ENCODE data around the gene SPAG4.
A peak's percentile ranks its signal among the peaks of the same experiment; 100 is the strongest.

SPAG4 gene, protein sequence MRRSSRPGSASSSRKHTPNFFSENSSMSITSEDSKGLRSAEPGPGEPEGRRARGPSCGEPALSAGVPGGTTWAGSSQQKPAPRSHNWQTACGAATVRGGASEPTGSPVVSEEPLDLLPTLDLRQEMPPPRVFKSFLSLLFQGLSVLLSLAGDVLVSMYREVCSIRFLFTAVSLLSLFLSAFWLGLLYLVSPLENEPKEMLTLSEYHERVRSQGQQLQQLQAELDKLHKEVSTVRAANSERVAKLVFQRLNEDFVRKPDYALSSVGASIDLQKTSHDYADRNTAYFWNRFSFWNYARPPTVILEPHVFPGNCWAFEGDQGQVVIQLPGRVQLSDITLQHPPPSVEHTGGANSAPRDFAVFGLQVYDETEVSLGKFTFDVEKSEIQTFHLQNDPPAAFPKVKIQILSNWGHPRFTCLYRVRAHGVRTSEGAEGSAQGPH

GRCh38 chr20:35615667-35616464 lies at the start of gene SPAG4:
TSS of gene SPAG4 (plus strand) at chr20:35615829. CDS start at chr20:35616004, 175 bp downstream.
- DNase-seq: peak; percentile 97 to 99

- no peak for DNase-seq
Measured at GRCh38 chr20:35568645-35569044, 47.0 kb upstream of the SPAG4 start.

DNA sequence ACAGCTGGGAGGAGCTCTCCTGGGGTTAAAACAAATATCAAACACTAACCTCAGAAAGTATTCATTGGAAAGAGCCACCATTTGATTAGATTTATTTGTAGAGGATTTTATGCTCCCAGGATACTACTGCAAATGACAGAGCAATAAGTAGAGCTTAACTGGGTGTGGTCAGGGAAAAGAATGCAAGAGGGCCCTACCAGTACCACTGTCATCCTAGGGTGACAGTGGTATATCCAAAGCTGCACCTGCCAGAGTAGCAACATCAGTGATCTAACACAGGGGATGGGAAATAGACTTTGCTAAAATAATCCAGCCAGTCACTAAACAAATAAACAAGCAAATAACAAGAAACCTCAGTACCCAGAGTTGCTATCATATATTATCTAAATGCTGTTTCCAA lies 44.1 kb upstream of the SPAG4 start:
- no peak for DNase-seq

- DNase-seq: no peak
Measured at GRCh38 chr20:35572838-35573237, 42.8 kb upstream of the SPAG4 start.

DNA sequence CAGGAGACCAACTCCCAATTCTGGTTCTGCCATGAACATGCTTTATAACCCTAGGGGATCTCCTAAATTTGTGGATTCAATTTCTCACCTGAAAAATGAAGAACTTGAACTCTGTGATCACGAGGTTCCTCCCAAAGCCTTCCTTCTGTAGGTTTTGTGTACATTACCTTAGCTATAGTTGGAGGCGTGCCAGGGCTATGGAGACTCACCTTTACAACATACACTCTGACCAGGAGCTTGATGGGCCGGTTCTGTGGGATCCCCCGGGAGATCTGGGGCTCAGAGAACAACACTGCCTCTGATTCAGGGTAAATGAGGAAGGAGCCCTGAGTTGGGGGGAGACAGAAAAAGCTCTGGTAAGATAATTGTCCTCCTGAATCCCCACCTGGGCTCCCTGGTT lies 39.7 kb upstream of the SPAG4 start:
- DNase-seq: no peak

DNA sequence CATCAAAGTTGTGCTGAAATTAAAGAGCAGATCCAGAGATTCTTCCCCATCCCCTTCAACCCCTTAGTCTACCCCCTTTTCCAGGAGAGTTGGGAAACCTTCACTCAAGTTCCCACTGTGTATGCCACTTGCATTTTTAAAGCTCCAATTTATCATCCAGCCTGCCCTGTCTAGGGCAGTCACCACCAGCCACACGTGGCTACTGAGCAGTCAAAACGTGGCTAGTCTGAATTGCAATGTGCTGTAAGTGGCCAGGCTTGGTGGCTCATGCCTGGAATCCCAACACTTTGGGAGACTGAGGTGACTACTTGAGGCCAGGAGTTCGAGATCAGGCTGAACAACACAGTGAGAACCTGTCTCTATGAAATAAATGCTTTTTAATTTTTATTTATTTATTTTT lies 38.8 kb upstream of the SPAG4 start:
- DNase-seq: no peak

DNA sequence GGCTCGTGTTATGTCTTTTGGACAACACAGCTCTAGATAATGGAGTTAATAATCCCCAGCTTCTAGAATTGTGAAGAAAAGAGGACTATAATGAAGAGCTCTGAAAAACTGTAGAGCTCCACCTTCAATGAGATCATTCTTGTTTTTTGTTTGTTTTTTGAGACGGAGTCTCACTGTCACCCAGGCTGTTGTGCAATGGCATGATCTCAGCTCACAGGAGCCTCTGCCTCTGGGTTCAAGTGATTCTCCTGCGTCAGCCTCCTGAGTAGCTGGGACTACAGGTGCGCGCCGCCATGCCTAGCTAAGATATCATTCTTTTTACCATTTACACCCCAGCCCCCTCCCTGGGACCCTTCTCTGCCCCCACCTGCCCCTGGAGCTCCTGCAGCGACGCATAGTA lies 37.2 kb upstream of the SPAG4 start:
- DNase-seq: no peak

GRCh38 chr20:35579196-35579595 lies 36.4 kb upstream of the SPAG4 start:
- no peak for DNase-seq

GRCh38 chr20:35582131-35582530 lies 33.5 kb upstream of the SPAG4 start:
- DNase-seq: no peak

- no peak for DNase-seq
Measured at GRCh38 chr20:35582741-35583404, 32.8 kb upstream of the SPAG4 start.

DNA sequence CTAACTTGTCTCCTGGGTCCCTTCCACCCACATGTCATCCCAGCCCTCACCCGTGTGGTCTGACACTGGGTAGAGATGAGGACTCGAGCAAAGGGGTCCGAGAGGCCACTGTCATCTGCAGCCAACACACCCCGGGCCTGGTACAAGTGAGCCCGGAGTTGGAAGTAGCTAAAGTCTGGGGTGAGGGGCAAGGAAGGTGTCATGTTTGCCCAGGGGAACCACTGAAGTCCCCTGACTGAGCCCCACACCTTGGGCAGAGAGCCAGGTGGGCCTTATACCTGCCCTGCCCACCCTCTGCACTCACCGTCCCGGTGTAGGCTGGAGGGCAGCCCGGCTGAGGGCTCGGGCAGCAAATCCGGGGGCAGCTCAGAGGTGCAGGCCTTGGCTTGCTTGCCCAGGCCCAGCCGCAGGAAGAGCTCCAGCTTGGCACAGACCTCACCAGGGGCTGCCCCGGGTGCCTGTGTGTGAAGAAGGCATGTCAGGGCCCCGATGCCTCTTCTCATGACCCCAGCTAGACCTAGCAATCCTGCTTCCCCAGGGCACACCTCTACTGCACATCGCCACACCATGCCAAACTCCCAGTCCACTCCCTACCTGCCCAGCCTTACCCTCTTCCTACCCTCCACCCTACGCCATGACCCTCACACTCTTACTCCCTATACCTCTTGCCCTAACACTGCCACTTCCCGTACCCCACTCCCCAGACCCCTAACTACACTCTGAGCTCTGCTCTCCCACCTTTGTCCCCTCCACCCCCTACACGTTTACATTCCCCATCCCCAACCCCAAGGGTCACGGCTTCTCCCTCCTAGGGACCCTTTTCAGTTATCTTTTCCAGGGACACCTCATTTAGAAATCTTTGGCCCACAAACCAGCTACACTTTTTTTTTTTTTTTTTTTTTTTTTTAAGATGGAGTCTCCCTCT lies 31.7 kb upstream of the SPAG4 start:
- DNase-seq: no peak

- DNase-seq: no peak
Measured at GRCh38 chr20:35586751-35587425, 28.7 kb upstream of the SPAG4 start.

DNA sequence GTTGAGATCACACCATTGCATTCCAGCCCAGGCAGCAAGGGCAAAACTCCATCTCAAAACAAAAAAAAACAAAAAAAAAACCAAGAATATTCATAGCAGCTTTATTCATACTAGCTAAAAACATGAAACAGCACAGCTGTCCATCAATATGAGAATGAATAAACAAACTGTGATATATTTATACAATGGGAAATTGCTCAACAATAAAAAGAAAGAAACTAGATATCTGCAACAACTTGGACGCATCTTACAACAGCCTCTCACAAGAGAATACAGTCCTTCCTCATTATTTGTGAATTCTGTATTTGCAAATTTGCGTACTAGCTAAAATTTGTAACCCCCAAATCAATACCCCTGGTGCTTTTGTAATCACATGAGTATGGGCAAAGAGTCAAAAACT lies 28.2 kb upstream of the SPAG4 start:
- DNase-seq: no peak

DNA sequence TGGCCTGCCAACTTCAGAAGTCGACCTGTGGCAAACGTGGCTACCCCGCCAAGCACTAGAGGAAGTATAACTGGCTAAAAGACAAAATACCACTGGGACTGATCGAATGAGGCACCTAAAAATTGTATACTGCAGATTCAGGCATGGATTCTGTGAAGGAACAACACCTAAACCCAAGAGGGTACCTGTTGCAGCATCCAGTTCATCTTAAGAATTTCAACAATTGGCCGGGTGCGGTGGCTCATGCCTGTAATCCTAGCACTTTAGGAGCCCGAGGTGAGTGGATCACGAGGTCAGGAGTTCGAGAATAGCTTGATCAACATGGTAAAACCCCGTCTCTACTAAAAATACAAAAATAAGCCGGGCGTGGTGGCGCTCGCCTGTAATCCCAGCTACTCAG lies 27.2 kb upstream of the SPAG4 start:
- no peak for DNase-seq

- DNase-seq: no peak
Measured at GRCh38 chr20:35592339-35592974, 23.2 kb upstream of the SPAG4 start.

GRCh38 chr20:35595456-35595855 lies 20.2 kb upstream of the SPAG4 start:
- DNase-seq: no peak

DNA sequence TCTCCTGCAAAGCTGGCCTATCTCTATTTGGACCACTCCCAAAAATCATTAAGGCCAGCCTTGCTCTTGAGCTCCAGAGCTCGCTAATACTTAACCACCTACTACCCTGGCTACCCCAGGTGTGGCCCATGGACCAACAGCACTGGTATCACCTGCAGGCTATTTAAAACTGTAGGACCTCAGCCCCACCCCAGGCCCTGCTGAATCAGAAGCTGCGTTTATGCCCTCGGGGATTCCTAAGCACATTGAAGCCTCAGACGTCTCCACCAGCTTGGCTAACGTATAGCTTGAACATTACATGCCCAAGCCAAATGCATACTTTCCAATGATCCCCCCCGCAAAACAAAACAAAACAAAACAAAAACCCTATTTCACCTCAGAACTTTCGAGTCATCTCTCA lies 19.7 kb upstream of the SPAG4 start:
- DNase-seq: no peak

DNA sequence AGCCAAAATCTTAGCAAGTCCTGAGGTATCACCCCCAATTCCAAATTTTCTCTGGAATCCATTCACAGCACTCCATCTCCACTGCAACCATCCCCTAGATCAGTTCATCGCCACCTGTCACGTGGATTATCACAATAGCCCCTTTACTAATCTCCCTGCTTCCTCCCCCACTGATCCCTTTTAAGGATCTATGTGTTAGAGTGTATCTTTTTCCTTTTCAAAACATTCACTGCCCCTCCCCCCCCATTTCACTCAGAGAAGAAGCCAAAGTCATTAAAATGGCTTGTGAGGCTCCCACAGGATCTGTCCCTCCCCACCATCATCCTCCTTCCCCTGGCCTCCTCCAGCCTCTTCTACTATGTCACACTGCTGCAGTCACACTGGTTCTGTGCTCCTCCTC lies 18.4 kb upstream of the SPAG4 start:
- DNase-seq: no peak

- no peak for DNase-seq
Measured at GRCh38 chr20:35598476-35598875, 17.2 kb upstream of the SPAG4 start.

- DNase-seq: no peak
Measured at GRCh38 chr20:35598899-35599775, 16.5 kb upstream of the SPAG4 start.

DNA sequence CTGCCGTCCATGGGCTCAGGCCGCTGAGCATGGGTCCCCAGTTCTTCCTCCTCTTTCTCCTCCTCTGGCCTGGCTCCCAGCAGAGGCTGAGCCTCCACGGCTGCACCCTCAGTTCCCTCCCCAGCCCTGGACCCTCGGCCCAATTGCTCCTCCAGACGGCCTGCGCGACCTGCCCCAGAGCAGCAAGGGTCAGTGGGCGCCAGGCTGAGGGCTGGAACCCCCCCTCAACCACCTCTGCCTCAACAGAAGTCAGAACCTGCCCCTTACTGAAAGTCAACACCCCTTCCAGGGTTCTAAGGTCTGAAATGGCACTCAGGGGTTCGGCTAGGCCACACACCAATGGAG lies 15.9 kb upstream of the SPAG4 start:
- no peak for DNase-seq
